Fibroblast of skin of abdomen (primary cell): ENCODE measurements around the gene FBXL13.
"Not testable (repeated sequence)": the region's sequence is repeated elsewhere in the genome, so short reads cannot be mapped to it uniquely, and the experiment has no call there.

ENCODE experiments used
- DNase-seq: peaks from one replicate; pipeline ENCODE4 v3.0.0-alpha.2; 2013

Gene FBXL13

GRCh38 chr7:103078226-103078625 lies 3.6 kb upstream of the FBXL13 start:
- not testable (repeated sequence) for DNase-seq

- DNase-seq: no peak
Measured at GRCh38 chr7:103077318-103077717, 2.7 kb upstream of the FBXL13 start.

GRCh38 chr7:103076764-103077163 lies 2.2 kb upstream of the FBXL13 start:
- DNase-seq: no peak

GRCh38 chr7:103075337-103075918 lies 832 bp upstream of the FBXL13 start:
- peak; percentile 35 for DNase-seq

GRCh38 chr7:103073989-103074518 lies 542 bp downstream of the FBXL13 start:
- no peak for DNase-seq

GRCh38 chr7:103071000-103071399 lies 3.6 kb downstream of the FBXL13 start:
- no peak for DNase-seq

GRCh38 chr7:103068414-103069403 lies 5.9 kb downstream of the FBXL13 start:
- DNase-seq: no peak

- DNase-seq: peak; percentile 44
Measured at GRCh38 chr7:103065667-103066066, 8.9 kb downstream of the FBXL13 start.

GRCh38 chr7:103063895-103064294 lies 10.7 kb downstream of the FBXL13 start:
- DNase-seq: no peak

GRCh38 chr7:103059471-103059870 lies 15.1 kb downstream of the FBXL13 start:
- DNase-seq: no peak

GRCh38 chr7:103058122-103058521 lies 16.5 kb downstream of the FBXL13 start:
- DNase-seq: no peak

GRCh38 chr7:103056006-103056405 lies 18.6 kb downstream of the FBXL13 start:
- DNase-seq: not testable (repeated sequence)

- no peak for DNase-seq
Measured at GRCh38 chr7:103051519-103051918, 23.1 kb downstream of the FBXL13 start.

GRCh38 chr7:103048833-103049232 lies 25.8 kb downstream of the FBXL13 start:
- no peak for DNase-seq

- DNase-seq: not testable (repeated sequence)
Measured at GRCh38 chr7:103041815-103042214, 32.8 kb downstream of the FBXL13 start.

GRCh38 chr7:103037823-103038739 lies 36.5 kb downstream of the FBXL13 start:
- not testable (repeated sequence) for DNase-seq

- no peak for DNase-seq
Measured at GRCh38 chr7:103037476-103037822, 37.1 kb downstream of the FBXL13 start.

- DNase-seq: not testable (repeated sequence)
Measured at GRCh38 chr7:103034318-103034717, 40.3 kb downstream of the FBXL13 start.

GRCh38 chr7:103031781-103032180 lies 42.8 kb downstream of the FBXL13 start:
- DNase-seq: peak; percentile 8

- DNase-seq: no peak
Measured at GRCh38 chr7:103031024-103031423, 43.6 kb downstream of the FBXL13 start.

- DNase-seq: no peak
Measured at GRCh38 chr7:103025341-103025740, 49.3 kb downstream of the FBXL13 start.

GRCh38 chr7:103023578-103023977 lies 51.0 kb downstream of the FBXL13 start:
- not testable (repeated sequence) for DNase-seq
